GM12878 (cell line): Measurements from ENCODE around the gene RERE. TPM values are rescaled to one million over a fixed set of nuclear protein-coding genes. Genes with fewer than 3 reads are reported as not detected.
A peak's percentile ranks its signal among the peaks of the same experiment; 100 is the strongest.

ENCODE experiments used
- ATAC-seq: fragments of 200-7000 bp; cut with Tn5 transposase; 3 replicates; pipeline ENCODE4 v1.9.1; 2020; ENCODE audit warnings: mild to moderate bottlenecking, moderate library complexity
- BruUV-seq: library from RNA; stranded (reverse); fragments of 400-500 nt; replicated peaks from 2 replicates; lab custom pipeline; 2021; lab: Mats Ljungman, UMichigan
- CTCF ChIA-PET: fragments of 300-600 bp; sonication (Branson Sonifier 250); formaldehyde crosslinking; extraction: SDS; loops from one replicate; lab custom pipeline; 2021; ENCODE audit warnings: inconsistent platforms; lab: Yijun Ruan, JAX
- POLR2A ChIA-PET: fragments of 350-600 bp; formaldehyde crosslinking; extraction: SDS; loops from one replicate; lab custom pipeline; 2021; ENCODE audit warnings: inconsistent platforms; lab: Charles Lee
- RAD21 ChIA-PET: fragments of 300-600 bp; sonication (Branson Sonifier 250); formaldehyde crosslinking; loops from one replicate; lab custom pipeline; 2023; ENCODE audit warnings: antibody characterized with exemption; ENCODE audit not compliant: unreplicated experiment; lab: Charles Lee
- SMC1A ChIA-PET: fragments of 300-600 bp; sonication (Branson Sonifier 250); formaldehyde crosslinking; loops from one replicate; lab custom pipeline; 2023; ENCODE audit not compliant: unreplicated experiment, uncharacterized antibody; lab: Charles Lee
- DNase-seq: peaks from one replicate; pipeline ENCODE4 v3.0.0-alpha.2; 2011; ENCODE audit warnings: low read depth, low spot score
- FAIRE-seq: peaks from 3 replicates; lab custom pipeline; 2011; peaks lifted over from hg19 to GRCh38; lab: Jason Lieb, UNC
- H2AFZ ChIP-seq: 2 replicates; pipeline ENCODE4 v1.6.0; 2011; ENCODE audit warnings: low read depth, low read length, control low read depth; ENCODE audit not compliant: control insufficient read depth
- H3K27ac ChIP-seq: 2 replicates; pipeline ENCODE4 v1.5.1; 2011; ENCODE audit warnings: control low read depth; ENCODE audit not compliant: control insufficient read depth, insufficient read depth
- H3K27me3 ChIP-seq, 2 experiments: replicated peaks in 1 of 2; 2 replicates each; pipeline versions ENCODE4 v1.6.0 to v1.6.1; 2011; ENCODE audit warnings: low read length in 1 of 2; ENCODE audit not compliant: control insufficient read depth in 2 of 2, insufficient read depth in 2 of 2
- H3K36me3 ChIP-seq, 2 experiments: 2 replicates each; pipeline ENCODE4 v1.5.1; 2011; ENCODE audit warnings: low read length in 1 of 2; ENCODE audit not compliant: control insufficient read depth in 2 of 2, insufficient read depth in 2 of 2
- H3K4me1 ChIP-seq: 2 replicates; pipeline ENCODE4 v1.6.1; 2011; ENCODE audit warnings: mild to moderate bottlenecking, low read length, moderate library complexity, mixed read lengths; ENCODE audit not compliant: control insufficient read depth, insufficient read depth
- H3K4me2 ChIP-seq: 2 replicates; pipeline ENCODE4 v1.6.0; 2011; ENCODE audit warnings: control low read depth; ENCODE audit not compliant: control insufficient read depth, insufficient read depth
- H3K4me3 ChIP-seq: fragments of 200-600 bp; sonication (generic); 2 replicates; pipeline ENCODE4 v1.5.1; 2016
- H3K79me2 ChIP-seq: 2 replicates; pipeline ENCODE4 v1.6.0; 2011; ENCODE audit warnings: low read length; ENCODE audit not compliant: control insufficient read depth, insufficient read depth
- H3K9ac ChIP-seq: 2 replicates; pipeline ENCODE4 v1.8.0; 2011; ENCODE audit warnings: low read length, control low read depth, mixed read lengths; ENCODE audit not compliant: control insufficient read depth, insufficient read depth
- H3K9me3 ChIP-seq: replicated peaks from 3 replicates; pipeline ENCODE4 v1.5.1; 2011; ENCODE audit warnings: mild to moderate bottlenecking, low read length; ENCODE audit not compliant: control insufficient read depth, insufficient read depth
- H4K20me1 ChIP-seq: 2 replicates; pipeline ENCODE4 v1.6.0; 2011; ENCODE audit not compliant: control insufficient read depth, insufficient read depth
- CBFB ChIP-seq: IDR thresholded peaks from 2 replicates; pipeline ENCODE4 v1.6.1; 2016; ENCODE audit warnings: antibody characterized with exemption, low read depth
- CREB1 ChIP-seq: IDR thresholded peaks from 2 replicates; pipeline ENCODE4 v1.6.1; 2012; ENCODE audit warnings: low read depth, mild to moderate bottlenecking, inconsistent platforms
- EED ChIP-seq: sonication (generic); IDR thresholded peaks from 2 replicates; pipeline ENCODE4 v1.6.1; 2016; ENCODE audit warnings: antibody characterized with exemption, low read depth
- EGR1 ChIP-seq, 2 experiments: IDR thresholded peaks; 1 replicate in 1 of 2; 2 replicates in 1 of 2; pipeline ENCODE4 v1.6.1; 2011 to 2012; ENCODE audit warnings: low read depth in 2 of 2, low read length in 2 of 2, borderline replicate concordance in 1 of 2, mild to moderate bottlenecking in 1 of 2, moderate library complexity in 1 of 2
- IKZF2 ChIP-seq, 2 experiments: fragments of 450-650 bp; IDR thresholded peaks; 2 replicates each; pipeline ENCODE4 v1.6.1; 2017; ENCODE audit warnings: mild to moderate bottlenecking in 2 of 2, moderate library complexity in 2 of 2
- SRF ChIP-seq, 2 experiments: IDR thresholded peaks; 2 replicates each; pipeline ENCODE4 v1.6.1; 2011; ENCODE audit warnings: low read depth in 2 of 2, low read length in 2 of 2, mild to moderate bottlenecking in 1 of 2, moderate library complexity in 1 of 2
- SUZ12 ChIP-seq: fragments of 200-600 bp; sonication (generic); IDR thresholded peaks from one replicate; pipeline ENCODE4 v1.6.1; 2018; ENCODE audit warnings: antibody characterized with exemption, mild to moderate bottlenecking; ENCODE audit not compliant: unreplicated experiment
- YY1 ChIP-seq: IDR thresholded peaks from 2 replicates; pipeline ENCODE4 v1.6.1; 2011; ENCODE audit warnings: low read depth, mild to moderate bottlenecking, low read length
- WGBS: methylation state at CpG from one replicate; pipeline ENCODE4 v1.1.6; 2016; ENCODE audit warnings: low lambda C conversion rate; ENCODE audit not compliant: insufficient replicate concordance, insufficient coverage; ENCODE audit errors: missing lambda C conversion rate; 5-methylcytosine and 5-hydroxymethylcytosine counted together
- in situ Hi-C: fragments of 300-500 bp; cut with MboI; formaldehyde crosslinking; loops from 9 replicates; pipeline ENCODE4 v1.14.3; 2018; ENCODE audit warnings: mixed read lengths
- intact Hi-C: fragments of 100-400 bp; cut with micrococcal nuclease; formaldehyde crosslinking; loops from one replicate; pipeline ENCODE4 v1.14.2; 2022; ENCODE audit not compliant: unreplicated experiment
- polyA plus RNA-seq, 11 experiments: library from polyadenylated mRNA; depleted of rRNA in 4 of 11; unstranded in 6 of 11; stranded (reverse) in 5 of 11; fragments of >200 nt; fragmentation: Nextera tagmentation in 4 of 11; fragmentation: Illumina TruSeq in 1 of 11; extraction: Ambion mirVana in 4 of 11; extraction: Trizol in 1 of 11; gene quantifications; 1 replicate in 1 of 11; 2 replicates in 10 of 11; pipeline versions ENCODE4 v1.2.1 to v1.2.3, GENCODE V29; 2011 to 2016; ENCODE audit warnings: inconsistent platforms in 2 of 11, missing spikeins in 2 of 11, low read depth in 1 of 11
- total RNA-seq, 4 experiments: library from RNA; depleted of rRNA in 3 of 4; stranded (reverse); fragments of >200 nt in 3 of 4; fragmentation: Illumina TruSeq in 1 of 4; extraction: Trizol in 1 of 4; gene quantifications; 2 replicates each; pipeline versions ENCODE4 v1.2.1 to v1.2.3, GENCODE V29; 2013 to 2021
- TF ChIP-seq, protein P1 (sequence below): IDR thresholded peaks from 2 replicates; pipeline ENCODE4 v1.6.1; 2011; ENCODE audit warnings: low read depth, mild to moderate bottlenecking, low read length, moderate library complexity, borderline replicate concordance; ENCODE audit errors: extremely low read depth

The RERE gene
- total and polyA plus RNA-seq, 10 of the 15 experiments (the other 5 are each of a cell fraction or from before 2014, with no cell fraction given), result 5.2 to 60.5 (median 20.2) TPM

GRCh38 chr1:8545078-8545477, 272.4 kb downstream of the RERE start (continued):
- no peak for TF ChIP-seq IKZF2 (IDR thresholded peaks at IDR 0.05)

DNA sequence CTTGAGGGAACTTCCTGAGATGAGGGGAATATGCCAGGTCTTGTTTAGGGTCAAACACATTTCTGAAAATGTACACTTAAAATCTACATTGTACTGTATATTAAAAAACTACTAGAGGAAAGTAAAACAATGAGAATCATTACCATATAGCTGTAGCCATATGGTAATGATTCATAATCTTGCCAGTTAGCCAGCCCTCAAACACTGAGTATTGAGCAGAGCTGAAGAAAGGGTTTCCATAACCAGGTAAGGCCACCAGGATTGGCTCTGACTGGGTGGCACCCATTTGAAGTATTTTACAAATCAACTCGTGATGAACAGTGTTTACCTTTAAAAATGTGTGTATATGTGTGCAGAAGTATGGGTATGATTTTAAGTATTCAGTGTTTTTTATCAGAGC, 272.8 kb downstream of the RERE start:
- peaks cover 2% of the 10 kb centered on the region; the same call in 2 of the 3 replicates for H3K9me3 ChIP-seq
- TF ChIP-seq CREB1, result no peak
- no peak for TF ChIP-seq EGR1 (IDR thresholded peaks at IDR 0.05; ENCODE audit: borderline replicate concordance in 1 of 2, low read depth in 2 of 2, low read length in 2 of 2)
- TF ChIP-seq, protein P1, sequence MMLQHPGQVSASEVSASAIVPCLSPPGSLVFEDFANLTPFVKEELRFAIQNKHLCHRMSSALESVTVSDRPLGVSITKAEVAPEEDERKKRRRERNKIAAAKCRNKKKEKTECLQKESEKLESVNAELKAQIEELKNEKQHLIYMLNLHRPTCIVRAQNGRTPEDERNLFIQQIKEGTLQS, result no peak
- no peak for TF ChIP-seq SUZ12
- TF ChIP-seq SRF (IDR thresholded peaks at IDR 0.05; ENCODE audit: low read depth in 2 of 2, low read length in 2 of 2), result no peak
- TF ChIP-seq EED, result no peak
- no peak for TF ChIP-seq YY1
- no peak for TF ChIP-seq CBFB
- TF ChIP-seq, all 136 proteins: peak for 0
- whole genome bisulfite sequencing, result 27% methylated on average over 1 of the region's 1 CpG
- ChIA-PET SMC1A (interaction anchor here (0.7 to 2.0 kb wide), 4 partner anchors 11 to 34 kb away, joined by 3 to 9 read pairs (median 4); no protein-coding TSS in a partner anchor), CTCF (interaction anchor here (0.8 kb wide), 1 partner anchor 11 kb away, joined by 3 read pairs; no protein-coding TSS in a partner anchor), POLR2A (no interaction called here), RAD21 (interaction anchor here (1.0 kb wide), 1 partner anchor 11 kb away, joined by 3 read pairs; no protein-coding TSS in a partner anchor)
- H3K27ac ChIP-seq, result no peak overlapping the region
- H4K20me1 ChIP-seq, result no peaks in the 10 kb centered on the region
- no peaks in the 10 kb centered on the region; a peak in 1 of 4 replicates for H3K36me3 ChIP-seq
- H3K4me1 ChIP-seq, result peaks cover 17% of the 10 kb centered on the region
- H3K79me2 ChIP-seq, result no peaks in the 10 kb centered on the region
- DNase-seq (no peak), ATAC-seq (peak; percentile 56), FAIRE-seq (no peak)
- no peak overlapping the region for H2AFZ ChIP-seq
- intact Hi-C loops, result no loop called here
- H3K4me3 ChIP-seq, result no peak overlapping the region
- H3K27me3 ChIP-seq, result no peaks in the 10 kb centered on the region
- in situ Hi-C loops, result no loop called here
- H3K4me2 ChIP-seq, result no peak overlapping the region
- BruUV-seq, result no TSS peak
- H3K9ac ChIP-seq, result no peak overlapping the region
